GM12892 (cell line): ENCODE results near the gene CRPPA.

Source experiments
- POLR2AphosphoS5 ChIP-seq: IDR thresholded peaks from 2 replicates; pipeline ENCODE4 v1.6.1; 2011; ENCODE audit warnings: low read depth, low read length, control low read depth
- TAF1 ChIP-seq: IDR thresholded peaks from 2 replicates; pipeline ENCODE4 v1.6.1; 2011; ENCODE audit warnings: low read depth, mild to moderate bottlenecking, control low read depth, low read length, borderline replicate concordance

- TF ChIP-seq TAF1: no peak
- no peak for TF ChIP-seq POLR2AphosphoS5
These were observed 22.0 kb downstream of the CRPPA start for GRCh38 chr7:16399265-16399831.
